Calu3 (cell line): ENCODE results near the gene USH2A. TPM values are rescaled to one million over a fixed set of nuclear protein-coding genes. Genes with fewer than 3 reads are reported as not detected.
A peak's percentile ranks its signal among the peaks of the same experiment; 100 is the strongest.

ENCODE experiments used
- BruUV-seq: library from RNA; stranded (reverse); fragments of 400-500 nt; replicated peaks from 2 replicates; lab custom pipeline; 2021; lab: Mats Ljungman, UMichigan
- CTCF ChIA-PET: fragments of 300-600 bp; sonication (Branson Sonifier 250); formaldehyde crosslinking; loops from one replicate; lab custom pipeline; 2022; ENCODE audit warnings: antibody characterized with exemption; lab: Charles Lee
- DNase-seq: peaks from one replicate; pipeline ENCODE4 v3.0.0; 2022
- H3K27ac Mint-ChIP-seq: one replicate; pipeline ENCODE4 v1.8.0; 2022; ENCODE audit warnings: mixed read lengths; ENCODE audit not compliant: unreplicated experiment
- H3K27me3 Mint-ChIP-seq: one replicate; pipeline ENCODE4 v1.8.0; 2022; ENCODE audit warnings: mixed read lengths; ENCODE audit not compliant: unreplicated experiment
- H3K36me3 Mint-ChIP-seq: one replicate; pipeline ENCODE4 v1.8.0; 2022; ENCODE audit warnings: mild to moderate bottlenecking, moderate library complexity, mixed read lengths; ENCODE audit not compliant: insufficient read depth, unreplicated experiment
- H3K4me1 Mint-ChIP-seq: one replicate; pipeline ENCODE4 v1.8.0; 2022; ENCODE audit warnings: mild to moderate bottlenecking, low read depth, mixed read lengths; ENCODE audit not compliant: unreplicated experiment
- H3K4me3 Mint-ChIP-seq: one replicate; pipeline ENCODE4 v1.8.0; 2022; ENCODE audit warnings: mild to moderate bottlenecking, low read depth, moderate library complexity, mixed read lengths; ENCODE audit not compliant: unreplicated experiment
- H3K9me3 Mint-ChIP-seq: one replicate; pipeline ENCODE4 v1.8.0; 2022; ENCODE audit warnings: low read depth, mixed read lengths; ENCODE audit not compliant: unreplicated experiment
- CTCF ChIP-seq: fragments of 200-600 bp; IDR thresholded peaks from one replicate; pipeline ENCODE4 v1.8.0; 2022; ENCODE audit warnings: antibody characterized with exemption; ENCODE audit not compliant: unreplicated experiment
- intact Hi-C: fragments of 100-400 bp; cut with micrococcal nuclease; formaldehyde crosslinking; loops from one replicate; pipeline ENCODE4 v1.10.0; 2022; ENCODE audit not compliant: unreplicated experiment
- total RNA-seq: library from RNA; stranded (reverse); gene quantifications from 2 replicates; pipeline ENCODE4 v1.2.3, GENCODE V29; 2022

The USH2A gene
- total RNA-seq, 1 experiment from 2014 or later = not detected

DNA sequence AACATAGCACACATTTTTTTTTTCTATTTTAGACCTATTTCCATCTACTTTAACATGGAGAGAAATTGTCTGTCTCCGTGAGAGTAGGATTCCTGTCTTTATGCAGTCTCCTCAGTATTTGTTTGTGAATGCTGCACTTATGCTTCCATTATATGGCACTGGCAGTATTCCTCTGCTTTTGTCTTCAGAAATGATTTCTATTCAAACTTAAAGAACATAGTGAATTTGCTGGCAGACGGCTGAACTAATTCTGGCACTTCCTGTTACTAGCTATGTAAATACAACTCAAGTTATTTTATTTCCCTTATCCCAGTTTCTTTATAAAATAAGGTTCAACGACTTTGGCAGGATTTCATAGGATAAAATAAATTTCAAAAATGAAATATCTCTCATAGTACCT, 810.9 kb downstream of the USH2A start:
- no peak overlapping the region for H3K27ac Mint-ChIP-seq
- no peaks in the 10 kb centered on the region for H3K27me3 Mint-ChIP-seq

GRCh38 chr1:215608646-215609045, 814.6 kb downstream of the USH2A start:
- Mint-ChIP-seq H3K36me3 (peaks cover 25% of the 10 kb centered on the region), H3K27me3 (no peaks in the 10 kb centered on the region), H3K9me3 (peaks cover 4% of the 10 kb centered on the region), H3K4me1 (peaks cover 22% of the 10 kb centered on the region), H3K4me3 (no peak overlapping the region), H3K27ac (peak overlapping the region; percentile 9)
- intact Hi-C loops = loop anchor here (5.0 kb wide), 1 partner anchor 66 kb away; no protein-coding TSS in a partner anchor
- no TSS peak for BruUV-seq
- TF ChIP-seq CTCF = no peak
- CTCF ChIA-PET = no interaction called here
- no peak for DNase-seq

More for the DNA sequence above, 810.9 kb downstream of the USH2A start:
- peaks cover 28% of the 10 kb centered on the region for H3K36me3 Mint-ChIP-seq
- H3K9me3 Mint-ChIP-seq = peaks cover 4% of the 10 kb centered on the region
- H3K4me3 Mint-ChIP-seq = no peak overlapping the region
- no TSS peak for BruUV-seq
- intact Hi-C loops = no loop called here
- no peak for DNase-seq
- CTCF ChIA-PET = interaction anchor here (0.8 kb wide), 1 partner anchor 15 kb away, joined by 3 read pairs; no protein-coding TSS in a partner anchor
- H3K4me1 Mint-ChIP-seq = peaks cover 9% of the 10 kb centered on the region
- TF ChIP-seq CTCF = no peak

DNA sequence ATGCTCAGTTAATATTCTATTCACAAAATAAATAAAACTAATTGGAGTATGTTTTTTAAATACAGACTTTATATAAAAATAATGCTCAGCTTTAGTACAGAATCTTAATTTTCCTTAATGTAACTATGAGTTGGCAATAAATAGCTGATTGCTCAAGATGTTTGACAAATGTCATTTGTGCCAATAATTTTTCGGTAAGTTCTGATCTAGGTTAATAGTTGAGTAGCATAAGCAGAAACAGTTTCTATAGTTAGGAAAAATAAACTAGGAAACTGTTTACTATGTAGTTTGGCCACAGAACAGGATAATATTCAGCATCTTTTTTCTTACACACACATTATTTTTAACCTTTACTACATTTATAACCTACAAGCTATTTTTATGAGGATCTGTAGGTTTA, 815.8 kb downstream of the USH2A start:
- H3K4me1 Mint-ChIP-seq = peaks cover 22% of the 10 kb centered on the region
- H3K27me3 Mint-ChIP-seq = no peaks in the 10 kb centered on the region
- H3K9me3 Mint-ChIP-seq = no peaks in the 10 kb centered on the region
- no peak for DNase-seq
- intact Hi-C loops = loop anchor here (2.0 to 5.0 kb wide), 2 partner anchors 39 to 65 kb away; no protein-coding TSS in a partner anchor
- no peak overlapping the region for H3K4me3 Mint-ChIP-seq
- no peak overlapping the region for H3K27ac Mint-ChIP-seq
- CTCF ChIA-PET = no interaction called here
- no peak for TF ChIP-seq CTCF
- no TSS peak for BruUV-seq
- peaks cover 14% of the 10 kb centered on the region for H3K36me3 Mint-ChIP-seq

DNA sequence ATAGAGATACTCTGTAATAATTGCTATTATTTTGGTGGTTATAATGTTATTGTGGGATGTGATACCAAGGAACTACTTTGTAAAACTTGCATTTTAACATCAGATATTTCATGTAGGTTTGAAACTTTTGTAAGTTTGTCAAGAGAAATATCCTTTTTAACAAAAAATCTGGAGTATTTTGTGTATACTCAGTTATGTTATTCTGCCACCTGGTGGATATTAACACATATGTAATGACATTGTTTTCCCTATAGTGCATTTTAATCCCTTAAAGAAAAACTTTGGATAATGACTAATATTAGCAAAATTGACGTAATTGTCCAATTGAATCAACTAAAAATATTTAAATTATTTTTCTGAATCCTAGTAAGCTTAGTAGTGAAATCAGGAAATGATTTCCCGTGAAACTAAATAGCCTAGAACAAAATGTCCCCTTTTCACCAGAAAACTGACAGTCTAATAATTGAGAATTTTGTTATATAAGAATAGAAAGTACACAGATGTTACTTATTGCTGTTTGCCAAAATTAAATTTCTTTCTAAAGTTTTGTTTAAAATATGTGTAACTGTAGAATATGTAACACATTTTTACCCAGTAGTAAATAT, 816.6 kb downstream of the USH2A start:
- Mint-ChIP-seq H3K36me3 (peaks cover 11% of the 10 kb centered on the region), H3K9me3 (no peaks in the 10 kb centered on the region), H3K27me3 (no peaks in the 10 kb centered on the region), H3K27ac (peak overlapping the region; percentile 64), H3K4me1 (peaks cover 22% of the 10 kb centered on the region), H3K4me3 (no peak overlapping the region)
- peak; percentile 58 for TF ChIP-seq CTCF
- BruUV-seq = no TSS peak
- no peak for DNase-seq
- CTCF ChIA-PET = no interaction called here
- intact Hi-C loops = loop anchor here (1.0 to 5.0 kb wide), 3 partner anchors 38 to 80 kb away; no protein-coding TSS in a partner anchor
